ENCODE results near the gene FAM174C. TPM values are rescaled to one million over a fixed set of nuclear protein-coding genes. Genes with fewer than 3 reads are reported as not detected.

FAM174C gene
- total and polyA plus RNA-seq, 2 of the 8 experiments (the other 6 are each of a cell fraction or from before 2014, with no cell fraction given): 44.5 to 125 TPM

DNA sequence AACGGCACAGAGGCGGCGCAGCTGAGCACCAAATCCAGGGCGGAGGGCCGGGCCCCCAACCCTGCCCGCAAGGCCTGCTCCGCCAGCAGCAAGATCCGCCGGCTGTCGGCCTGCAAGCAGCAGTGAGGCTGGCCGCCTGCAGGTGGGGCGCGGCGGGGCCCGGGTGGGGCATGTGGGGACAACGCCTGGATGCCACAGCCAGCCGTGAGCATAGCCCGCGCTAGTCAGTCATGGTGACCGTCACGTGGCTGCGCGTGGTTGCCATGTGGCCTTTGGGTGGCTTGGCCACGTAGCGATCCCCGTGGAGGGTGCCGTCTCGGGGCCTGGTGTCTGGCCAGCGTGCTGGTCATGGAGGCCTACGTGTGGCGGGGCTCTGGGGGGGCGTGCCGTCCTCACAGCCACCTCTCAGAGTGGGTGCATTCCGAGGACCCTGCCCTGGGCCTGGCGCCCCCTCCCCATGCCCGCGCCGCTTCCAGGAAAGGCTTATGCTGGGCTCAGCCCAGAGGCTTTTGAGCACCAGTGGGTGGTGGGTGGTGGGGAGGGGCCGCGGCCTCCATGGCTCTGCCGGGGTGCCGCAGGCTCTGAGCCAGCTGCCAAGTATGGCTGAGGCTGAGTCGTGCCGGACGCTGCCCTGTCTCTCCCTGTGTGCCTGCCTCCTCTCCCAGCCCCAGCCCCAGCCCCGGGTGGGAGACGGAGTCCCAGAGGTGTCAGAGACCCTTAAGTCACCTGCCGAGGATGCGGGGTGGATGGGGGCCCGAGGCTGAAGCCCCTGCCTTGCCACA lies 48.6 kb upstream of the FAM174C start:
- DNase-seq (ENCODE audit: low read depth in 1 of 2, low spot score in 2 of 2) (peak in 1 of 2 experiments; percentile 64), FAIRE-seq (no peak)
- Histone ChIP-seq H2BK15ac (ENCODE audit: low read length) (no peak overlapping the region), H2AFZ (ENCODE audit: low read length) (no peak overlapping the region), H2BK120ac (replicated peaks; ENCODE audit: low read depth, low read length) (no peak overlapping the region), H3K27ac (ENCODE audit: low read depth, low read length) (no peak overlapping the region; the same call in 1 of the 2 replicates), H3K9ac (replicated peaks in 1 of 4; ENCODE audit: extremely low read depth in 1 of 4, low read depth in 3 of 4, low read length in 3 of 4) (no peak overlapping the region), H4K8ac (ENCODE audit: extremely low read depth, insufficient read depth, low read length) (peak overlapping the region; percentile 35), H3K4me3 (ENCODE audit: extremely low read depth in 1 of 4, insufficient read depth in 2 of 4, low read depth in 3 of 4, low read length in 4 of 4) (no peak overlapping the region), H3K23ac (ENCODE audit: insufficient read length) (no peak overlapping the region), H3K4me2 (ENCODE audit: insufficient read depth in 1 of 2, low read depth in 2 of 2, low read length in 2 of 2) (no peak overlapping the region), H3K79me2 (ENCODE audit: control insufficient read depth in 1 of 2, insufficient read depth in 2 of 2, low read length in 2 of 2) (no peaks in the 10 kb centered on the region), H3K4me1 (replicated peaks in 1 of 4; ENCODE audit: control insufficient read depth in 3 of 4, insufficient read depth in 4 of 4, low read length in 3 of 4) (peaks cover 0 to 2% (median 0%) of the 10 kb centered on the region in 4 experiments; a peak in 3 of 7 replicates), H2BK12ac (ENCODE audit: low read depth, low read length) (no peak overlapping the region), H3K14ac (ENCODE audit: insufficient read length) (no peak overlapping the region), H3K23me2 (ENCODE audit: low read depth, low read length) (no peaks in the 10 kb centered on the region), H3K9me3 (ENCODE audit: insufficient read depth in 2 of 2, low read depth in 1 of 2, low read length in 1 of 2) (no peaks in the 10 kb centered on the region), H3K36me3 (ENCODE audit: control insufficient read depth in 2 of 4, insufficient read depth in 4 of 4, low read length in 3 of 4) (peaks cover 0 to 73% (median 2%) of the 10 kb centered on the region in 4 experiments; a peak in 4 of 8 replicates), H3K79me1 (ENCODE audit: low read depth, low read length) (no peaks in the 10 kb centered on the region; the same call in 1 of the 2 replicates), H3K27me3 (replicated peaks in 1 of 4; ENCODE audit: control insufficient read depth in 3 of 4, extremely low read depth in 1 of 4, insufficient read depth in 3 of 4, low read length in 3 of 4) (no peaks in the 10 kb centered on the region), H2BK20ac (ENCODE audit: low read length) (no peak overlapping the region), H2AK5ac (ENCODE audit: low read depth, low read length) (no peak overlapping the region), H3K56ac (replicated peaks; ENCODE audit: insufficient read length, low read depth, low read length) (no peak overlapping the region), H2BK5ac (ENCODE audit: low read depth, low read length) (no peak overlapping the region), H4K91ac (replicated peaks; ENCODE audit: insufficient read length, low read length) (no peak overlapping the region), H4K20me1 (replicated peaks in 1 of 2; ENCODE audit: control insufficient read depth in 1 of 2, insufficient read depth in 2 of 2, low read length in 2 of 2) (peaks cover 8 to 13% of the 10 kb centered on the region in 2 experiments), H3K4ac (replicated peaks; ENCODE audit: insufficient read length, low read depth, low read length) (no peak overlapping the region), H3K18ac (ENCODE audit: extremely low read depth, low read length) (no peak overlapping the region), H4K5ac (ENCODE audit: insufficient read length, low read depth, low read length) (no peak overlapping the region)
- ChIA-PET POLR2A (ENCODE audit: partially characterized antibody) (interaction anchor here (1.1 to 2.4 kb wide), 13 partner anchors 9 to 230 kb away, joined by 3 to 9 read pairs (median 4); partner anchors contain the start of genes ATP5F1D, CBARP, CIRBP and GPX4), CTCF (ENCODE audit: partially characterized antibody) (interaction anchor here (1.1 to 2.0 kb wide), 6 partner anchors 9 to 125 kb away, joined by 3 to 14 read pairs (median 6); partner anchors contain the start of gene CBARP)
- 96% methylated on average over 40 of the region's 50 CpGs; no CpG with 5 or more reads in 1 of the 2 experiments for WGBS, 2 experiments (ENCODE audit: extremely low coverage in 1 of 2, insufficient coverage in 1 of 2, insufficient read length in 1 of 2, insufficient replicate concordance in 2 of 2, low coverage in 1 of 2, low lambda C conversion rate in 2 of 2, missing lambda C conversion rate in 1 of 2)
- TF ChIP-seq BCL11A (IDR thresholded peaks at IDR 0.05; ENCODE audit: low read depth in 2 of 2, low read length in 2 of 2) (no peak), ATF3 (IDR thresholded peaks at IDR 0.05; ENCODE audit: insufficient read depth, low read depth, low read length) (no peak), BRCA1 (IDR thresholded peaks at IDR 0.05; ENCODE audit: low read depth, low read length) (no peak), CBX5 (IDR thresholded peaks at IDR 0.05; ENCODE audit: low read depth, low read length) (no peak), MAFK (IDR thresholded peaks at IDR 0.05; ENCODE audit: low read depth, low read length) (no peak), RNF2 (IDR thresholded peaks at IDR 0.05; ENCODE audit: borderline replicate concordance, low read depth, low read length, missing control alignments, poor library complexity, severe bottlenecking) (no peak), TEAD4 (IDR thresholded peaks at IDR 0.05; ENCODE audit: low read depth, low read length) (no peak), HDAC6 (IDR thresholded peaks at IDR 0.05; ENCODE audit: low read depth, low read length) (no peak), ASH2L (IDR thresholded peaks at IDR 0.05; ENCODE audit: low read length) (no peak)
- TF ChIP-seq, protein P1, sequence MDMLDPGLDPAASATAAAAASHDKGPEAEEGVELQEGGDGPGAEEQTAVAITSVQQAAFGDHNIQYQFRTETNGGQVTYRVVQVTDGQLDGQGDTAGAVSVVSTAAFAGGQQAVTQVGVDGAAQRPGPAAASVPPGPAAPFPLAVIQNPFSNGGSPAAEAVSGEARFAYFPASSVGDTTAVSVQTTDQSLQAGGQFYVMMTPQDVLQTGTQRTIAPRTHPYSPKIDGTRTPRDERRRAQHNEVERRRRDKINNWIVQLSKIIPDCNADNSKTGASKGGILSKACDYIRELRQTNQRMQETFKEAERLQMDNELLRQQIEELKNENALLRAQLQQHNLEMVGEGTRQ (IDR thresholded peaks at IDR 0.05; ENCODE audit: low read length): no peak

Data from H1 (cell line).